CD14-positive monocyte (primary cell): ENCODE measurements around the gene RPL9. TPM values are rescaled to one million over a fixed set of nuclear protein-coding genes. Genes with fewer than 3 reads are reported as not detected.
"Not testable (repeated sequence)": the region's sequence is repeated elsewhere in the genome, so short reads cannot be mapped to it uniquely, and the experiment has no call there.

Source experiments
- DNase-seq, 3 donors: peaks; one replicate each; pipeline ENCODE4 v3.0.0-alpha.2; 2011 to 2022
- H2AFZ ChIP-seq: 2 replicates; pipeline ENCODE4 v1.6.0; 2012; ENCODE audit warnings: mild to moderate bottlenecking, low read depth, low read length, inconsistent platforms; ENCODE audit not compliant: insufficient read depth, poor library complexity, severe bottlenecking
- H3K27ac ChIP-seq, 2 donors: 1 replicate in 1 of 2; 2 replicates in 1 of 2; pipeline ENCODE4 v1.5.1; 2012 to 2013; ENCODE audit warnings: low read length in 2 of 2, control low read depth in 1 of 2, inconsistent platforms in 1 of 2, low read depth in 1 of 2, mild to moderate bottlenecking in 1 of 2
- H3K27me3 ChIP-seq, 2 donors: one replicate each; pipeline versions ENCODE4 v1.6.0 to v1.6.1; 2011 to 2013; ENCODE audit warnings: low read length in 2 of 2; ENCODE audit not compliant: control insufficient read depth in 2 of 2, insufficient read depth in 2 of 2
- H3K36me3 ChIP-seq, 2 donors: replicated peaks in 1 of 2; 1 replicate in 1 of 2; 2 replicates in 1 of 2; pipeline versions ENCODE4 v1.5.1 to v1.6.1; 2012 to 2013; ENCODE audit warnings: low read length in 2 of 2, control low read depth in 1 of 2, inconsistent platforms in 1 of 2, mild to moderate bottlenecking in 1 of 2; ENCODE audit not compliant: insufficient read depth in 2 of 2, control insufficient read depth in 1 of 2
- H3K4me1 ChIP-seq, 2 donors: 1 replicate in 1 of 2; 2 replicates in 1 of 2; pipeline versions ENCODE4 v1.5.1 to v1.6.1; 2012 to 2013; ENCODE audit warnings: low read length in 2 of 2, control low read depth in 1 of 2, inconsistent platforms in 1 of 2, mild to moderate bottlenecking in 1 of 2, moderate library complexity in 1 of 2; ENCODE audit not compliant: insufficient read depth in 2 of 2, control insufficient read depth in 1 of 2
- H3K4me2 ChIP-seq: replicated peaks from 2 replicates; pipeline ENCODE3; 2012; ENCODE audit warnings: low read length, moderate library complexity, mild to moderate bottlenecking; ENCODE audit not compliant: poor library complexity, severe bottlenecking; ENCODE audit errors: extremely low read depth
- H3K4me3 ChIP-seq, 3 experiments: fragments of 200-600 bp in 1 of 3; sonication (generic) in 1 of 3; replicated peaks in 1 of 3; 1 replicate in 2 of 3; 2 replicates in 1 of 3; pipeline ENCODE4 v1.5.1; 2011 to 2013; ENCODE audit warnings: low read length in 3 of 3, mild to moderate bottlenecking in 3 of 3, control low read depth in 2 of 3, low read depth in 2 of 3, inconsistent platforms in 1 of 3, moderate library complexity in 1 of 3
- H3K79me2 ChIP-seq: 2 replicates; pipeline ENCODE4 v1.6.0; 2012; ENCODE audit warnings: mild to moderate bottlenecking, control low read depth, inconsistent platforms, low read length, moderate library complexity; ENCODE audit not compliant: insufficient read depth
- H3K9ac ChIP-seq: 2 replicates; pipeline ENCODE4 v1.6.0; 2017; ENCODE audit warnings: low read length, mild to moderate bottlenecking; ENCODE audit not compliant: insufficient read depth, poor library complexity, severe bottlenecking
- H3K9me3 ChIP-seq, 2 donors: replicated peaks in 1 of 2; 1 replicate in 1 of 2; 2 replicates in 1 of 2; pipeline versions ENCODE4 v1.5.1 to v1.6.1; 2012 to 2013; ENCODE audit warnings: low read length in 2 of 2, control low read depth in 1 of 2; ENCODE audit not compliant: control insufficient read depth in 1 of 2, insufficient read depth in 1 of 2
- H4K20me1 ChIP-seq: 2 replicates; pipeline ENCODE4 v1.6.0; 2012; ENCODE audit warnings: mild to moderate bottlenecking, low read length, control low read depth, moderate library complexity; ENCODE audit not compliant: insufficient read depth
- H3K27ac Mint-ChIP-seq, 7 donors: one replicate each; pipeline ENCODE4 v1.8.0; 2020; ENCODE audit warnings: mild to moderate bottlenecking in 7 of 7, mixed read lengths in 7 of 7, moderate library complexity in 6 of 7, inconsistent platforms in 2 of 7
- H3K27me3 Mint-ChIP-seq, 3 donors: one replicate each; pipeline ENCODE4 v1.8.0; 2021 to 2022; ENCODE audit warnings: low read depth in 3 of 3, mild to moderate bottlenecking in 3 of 3, mixed read lengths in 3 of 3, moderate library complexity in 3 of 3, inconsistent platforms in 1 of 3
- H3K36me3 Mint-ChIP-seq, 2 donors: one replicate each; pipeline ENCODE4 v1.8.0; 2020; ENCODE audit warnings: mixed read lengths in 2 of 2, inconsistent platforms in 1 of 2, mild to moderate bottlenecking in 1 of 2
- H3K4me1 Mint-ChIP-seq: one replicate; pipeline ENCODE4 v1.8.0; 2020; ENCODE audit warnings: mild to moderate bottlenecking, mixed read lengths
- H3K4me3 Mint-ChIP-seq, 2 donors: one replicate each; pipeline ENCODE4 v1.8.0; 2020; ENCODE audit warnings: mild to moderate bottlenecking in 2 of 2, mixed read lengths in 2 of 2, moderate library complexity in 1 of 2
- H3K9me3 Mint-ChIP-seq, 7 donors: one replicate each; pipeline ENCODE4 v1.8.0; 2020 to 2022; ENCODE audit warnings: mixed read lengths in 7 of 7, mild to moderate bottlenecking in 6 of 7, moderate library complexity in 6 of 7, inconsistent platforms in 2 of 7
- WGBS: methylation state at CpG from one replicate; pipeline ENCODE4 v1.1.5; 2013; ENCODE audit warnings: missing lambda C conversion rate; ENCODE audit not compliant: insufficient coverage; 5-methylcytosine and 5-hydroxymethylcytosine counted together
- intact Hi-C, 2 donors: fragments of 100-400 bp; cut with micrococcal nuclease; formaldehyde crosslinking; loops; one replicate each; pipeline versions ENCODE4 v1.15.0 to v1.15.1; 2023
- polyA plus RNA-seq, 3 donors: library from polyadenylated mRNA; depleted of rRNA in 1 of 3; unstranded in 2 of 3; stranded (reverse) in 1 of 3; fragments of 300-500 nt in 2 of 3; fragments of >200 nt in 1 of 3; fragmentation: Illumina TruSeq in 2 of 3; gene quantifications; 1 replicate in 2 of 3; 2 replicates in 1 of 3; pipeline ENCODE4 v1.2.3, GENCODE V29; 2012 to 2021
- TF ChIP-seq, protein P1 (sequence below): fragments of 200-600 bp; IDR thresholded peaks from one replicate; pipeline ENCODE4 v1.8.0; 2022; ENCODE audit warnings: antibody characterized with exemption, mild to moderate bottlenecking

Gene RPL9
- polyA plus RNA-seq, 3 donors = 821 to 1,937 (median 828) TPM

- H3K4me3 Mint-ChIP-seq = no peak overlapping the region
- H3K36me3 ChIP-seq = no peaks in the 10 kb centered on the region
- H3K4me1 ChIP-seq = no peaks in the 10 kb centered on the region
- no peak overlapping the region for H2AFZ ChIP-seq
- no peaks in the 10 kb centered on the region for H3K79me2 ChIP-seq
- H3K27ac ChIP-seq = no peak overlapping the region
- H3K27ac Mint-ChIP-seq = no peak overlapping the region
- no peaks in the 10 kb centered on the region for H3K36me3 Mint-ChIP-seq
- TF ChIP-seq, protein P1, sequence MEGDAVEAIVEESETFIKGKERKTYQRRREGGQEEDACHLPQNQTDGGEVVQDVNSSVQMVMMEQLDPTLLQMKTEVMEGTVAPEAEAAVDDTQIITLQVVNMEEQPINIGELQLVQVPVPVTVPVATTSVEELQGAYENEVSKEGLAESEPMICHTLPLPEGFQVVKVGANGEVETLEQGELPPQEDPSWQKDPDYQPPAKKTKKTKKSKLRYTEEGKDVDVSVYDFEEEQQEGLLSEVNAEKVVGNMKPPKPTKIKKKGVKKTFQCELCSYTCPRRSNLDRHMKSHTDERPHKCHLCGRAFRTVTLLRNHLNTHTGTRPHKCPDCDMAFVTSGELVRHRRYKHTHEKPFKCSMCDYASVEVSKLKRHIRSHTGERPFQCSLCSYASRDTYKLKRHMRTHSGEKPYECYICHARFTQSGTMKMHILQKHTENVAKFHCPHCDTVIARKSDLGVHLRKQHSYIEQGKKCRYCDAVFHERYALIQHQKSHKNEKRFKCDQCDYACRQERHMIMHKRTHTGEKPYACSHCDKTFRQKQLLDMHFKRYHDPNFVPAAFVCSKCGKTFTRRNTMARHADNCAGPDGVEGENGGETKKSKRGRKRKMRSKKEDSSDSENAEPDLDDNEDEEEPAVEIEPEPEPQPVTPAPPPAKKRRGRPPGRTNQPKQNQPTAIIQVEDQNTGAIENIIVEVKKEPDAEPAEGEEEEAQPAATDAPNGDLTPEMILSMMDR = no peak
- WGBS = no CpG with 5 or more reads among the region's 3 CpGs
- no peaks in the 10 kb centered on the region for H3K4me1 Mint-ChIP-seq
- no peak overlapping the region for H3K4me3 ChIP-seq
- H3K27me3 ChIP-seq = no peaks in the 10 kb centered on the region
- H3K9me3 Mint-ChIP-seq = peaks cover 0 to 2% (median 0%) of the 10 kb centered on the region in 7 donors
- no peak overlapping the region for H3K9ac ChIP-seq
- no peaks in the 10 kb centered on the region for H4K20me1 ChIP-seq
- DNase-seq = no peak
- intact Hi-C loops = no loop called here
- H3K4me2 ChIP-seq = no peak overlapping the region
- no peaks in the 10 kb centered on the region for H3K27me3 Mint-ChIP-seq
- H3K9me3 ChIP-seq = no peaks in the 10 kb centered on the region
Measured at GRCh38 chr4:39422247-39422646, 36.5 kb downstream of the RPL9 start.

GRCh38 chr4:39415678-39416283 lies 42.9 kb downstream of the RPL9 start:
- no peak overlapping the region for H3K4me3 ChIP-seq
- peaks cover 0 to 2% (median 0%) of the 10 kb centered on the region in 7 donors for H3K9me3 Mint-ChIP-seq
- no peak overlapping the region for H3K27ac Mint-ChIP-seq
- H3K4me1 Mint-ChIP-seq = no peaks in the 10 kb centered on the region
- H3K79me2 ChIP-seq = no peaks in the 10 kb centered on the region
- H3K27ac ChIP-seq = no peak overlapping the region
- no peak overlapping the region for H2AFZ ChIP-seq
- no peaks in the 10 kb centered on the region for H3K36me3 Mint-ChIP-seq
- H3K4me2 ChIP-seq = no peak overlapping the region
- no CpG with 5 or more reads among the region's 2 CpGs for WGBS
- TF ChIP-seq, protein P1 = no peak
- H3K27me3 Mint-ChIP-seq = no peaks in the 10 kb centered on the region
- H3K9me3 ChIP-seq = no peaks in the 10 kb centered on the region
- intact Hi-C loops = no loop called here
- H3K4me1 ChIP-seq = no peaks in the 10 kb centered on the region
- H4K20me1 ChIP-seq = no peaks in the 10 kb centered on the region
- no peak for DNase-seq
- no peaks in the 10 kb centered on the region for H3K27me3 ChIP-seq
- no peak overlapping the region for H3K4me3 Mint-ChIP-seq
- no peaks in the 10 kb centered on the region for H3K36me3 ChIP-seq
- H3K9ac ChIP-seq = no peak overlapping the region

- intact Hi-C loops = not testable (repeated sequence)
- WGBS = 97% methylated on average over 7 of the region's 8 CpGs
Measured at GRCh38 chr4:39411561-39411960, 47.2 kb downstream of the RPL9 start.

More at GRCh38 chr4:39411561-39411960, 47.2 kb downstream of the RPL9 start:
- not testable (repeated sequence) for H3K27ac ChIP-seq, H3K36me3 Mint-ChIP-seq, H3K4me1 ChIP-seq, H3K27me3 Mint-ChIP-seq, H3K4me2 ChIP-seq, H3K79me2 ChIP-seq, H3K4me1 Mint-ChIP-seq, H2AFZ ChIP-seq, H3K4me3 Mint-ChIP-seq, H3K9me3 ChIP-seq, H3K27ac Mint-ChIP-seq, H4K20me1 ChIP-seq, H3K36me3 ChIP-seq, H3K9me3 Mint-ChIP-seq, DNase-seq, H3K27me3 ChIP-seq, H3K4me3 ChIP-seq, H3K9ac ChIP-seq
